Astrocyte (in vitro differentiated cells and primary cell): Measurements from ENCODE around the gene PHKG2. TPM values are rescaled to one million over a fixed set of nuclear protein-coding genes. Genes with fewer than 3 reads are reported as not detected.
A peak's percentile ranks its signal among the peaks of the same experiment; 100 is the strongest.

Experiments
- DNase-seq: peaks from one replicate; pipeline ENCODE4 v3.0.0-alpha.2; 2010; ENCODE audit warnings: low read depth
- FAIRE-seq: peaks from 2 replicates; lab custom pipeline; 2011; peaks lifted over from hg19 to GRCh38; lab: Jason Lieb, UNC
- H2AFZ ChIP-seq: 2 replicates; pipeline ENCODE4 v1.6.0; 2012; ENCODE audit warnings: low read depth, low read length, inconsistent platforms
- H3K27ac ChIP-seq: 2 replicates; pipeline ENCODE4 v1.5.1; 2011; ENCODE audit warnings: low read depth, low read length, inconsistent platforms
- H3K27me3 ChIP-seq: 2 replicates; pipeline ENCODE4 v1.6.0; 2011; ENCODE audit warnings: low read length, inconsistent platforms; ENCODE audit not compliant: insufficient read depth
- H3K36me3 ChIP-seq: 2 replicates; pipeline ENCODE4 v1.5.1; 2011; ENCODE audit warnings: low read length, inconsistent platforms; ENCODE audit not compliant: insufficient read depth
- H3K4me1 ChIP-seq: 2 replicates; pipeline ENCODE4 v1.5.1; 2011; ENCODE audit warnings: low read length, inconsistent platforms; ENCODE audit not compliant: insufficient read depth
- H3K4me2 ChIP-seq: 2 replicates; pipeline ENCODE4 v1.6.0; 2012; ENCODE audit warnings: low read length, inconsistent platforms
- H3K4me3 ChIP-seq: 2 replicates; pipeline ENCODE4 v1.5.1; 2011; ENCODE audit warnings: low read depth, mild to moderate bottlenecking, low read length, inconsistent platforms; ENCODE audit not compliant: insufficient read depth
- H3K79me2 ChIP-seq: 2 replicates; pipeline ENCODE4 v1.6.0; 2012; ENCODE audit warnings: mild to moderate bottlenecking, low read length, inconsistent platforms; ENCODE audit not compliant: insufficient read depth
- H3K9ac ChIP-seq: 2 replicates; pipeline ENCODE4 v1.6.0; 2012; ENCODE audit warnings: mild to moderate bottlenecking, low read length, inconsistent platforms
- H3K9me3 ChIP-seq: 2 replicates; pipeline ENCODE4 v1.5.1; 2012; ENCODE audit warnings: low read depth, mild to moderate bottlenecking, low read length, inconsistent platforms; ENCODE audit not compliant: insufficient read depth
- H4K20me1 ChIP-seq: 2 replicates; pipeline ENCODE4 v1.6.0; 2012; ENCODE audit warnings: low read length, inconsistent platforms; ENCODE audit not compliant: insufficient read depth
- H3K27ac Mint-ChIP-seq: one replicate; pipeline ENCODE4 v1.8.0; 2021; ENCODE audit warnings: mild to moderate bottlenecking, mixed read lengths; ENCODE audit not compliant: unreplicated experiment
- H3K27me3 Mint-ChIP-seq: one replicate; pipeline ENCODE4 v1.8.0; 2021; ENCODE audit warnings: low read depth, mixed read lengths; ENCODE audit not compliant: unreplicated experiment
- H3K36me3 Mint-ChIP-seq: one replicate; pipeline ENCODE4 v1.8.0; 2021; ENCODE audit warnings: low read depth, mixed read lengths; ENCODE audit not compliant: unreplicated experiment
- H3K4me1 Mint-ChIP-seq: one replicate; pipeline ENCODE4 v1.8.0; 2021; ENCODE audit warnings: low read depth, mixed read lengths; ENCODE audit not compliant: unreplicated experiment
- H3K4me3 Mint-ChIP-seq: one replicate; pipeline ENCODE4 v1.8.0; 2021; ENCODE audit warnings: mild to moderate bottlenecking, moderate library complexity, mixed read lengths; ENCODE audit not compliant: unreplicated experiment
- H3K9me3 Mint-ChIP-seq: one replicate; pipeline ENCODE4 v1.8.0; 2021; ENCODE audit warnings: mild to moderate bottlenecking, mixed read lengths; ENCODE audit not compliant: unreplicated experiment
- CTCF ChIP-seq: IDR thresholded peaks from 2 replicates; pipeline ENCODE4 v1.5.1; 2011; ENCODE audit warnings: low read depth, mild to moderate bottlenecking, inconsistent platforms, low read length, moderate library complexity; ENCODE audit not compliant: insufficient read depth
- EZH2 ChIP-seq: IDR thresholded peaks from 2 replicates; pipeline ENCODE4 v1.6.1; 2012; ENCODE audit warnings: mild to moderate bottlenecking, low read length, inconsistent platforms; ENCODE audit not compliant: insufficient read depth
- total RNA-seq: library from RNA; stranded (reverse); gene quantifications from 2 replicates; pipeline ENCODE4 v1.2.1, GENCODE V29; 2021

The PHKG2 gene
- total RNA-seq, 1 donor from 2014 or later: 34.2 TPM

- H3K27me3 Mint-ChIP-seq: no peaks in the 10 kb centered on the region
- H3K4me1 ChIP-seq: peaks cover 15% of the 10 kb centered on the region
- TF ChIP-seq CTCF (no peak), EZH2 (no peak)
- peak overlapping the region; percentile 73 for H3K4me3 ChIP-seq
- H3K9me3 Mint-ChIP-seq: no peaks in the 10 kb centered on the region
- no peaks in the 10 kb centered on the region for H3K9me3 ChIP-seq
- H3K4me3 Mint-ChIP-seq: peak overlapping the region; percentile 91
- no peaks in the 10 kb centered on the region for H3K27me3 ChIP-seq
- H2AFZ ChIP-seq: peak overlapping the region; percentile 49
- DNase-seq (peak; percentile 66), FAIRE-seq (no peak)
- H3K4me1 Mint-ChIP-seq: peaks cover 7% of the 10 kb centered on the region
- peaks cover 19% of the 10 kb centered on the region for H3K36me3 ChIP-seq
- H3K27ac Mint-ChIP-seq: peak overlapping the region; percentile 95
- peak overlapping the region; percentile 98 for H3K4me2 ChIP-seq
- peak overlapping the region; percentile 68 for H3K27ac ChIP-seq
- H3K9ac ChIP-seq: peak overlapping the region; percentile 89
- peaks cover 21% of the 10 kb centered on the region for H4K20me1 ChIP-seq
- H3K36me3 Mint-ChIP-seq: peaks cover 14% of the 10 kb centered on the region
- H3K79me2 ChIP-seq: peaks cover 5% of the 10 kb centered on the region
These were observed 27.4 kb downstream of the PHKG2 start for GRCh38 chr16:30775392-30776188.

- Mint-ChIP-seq H3K4me3 (no peak overlapping the region), H3K27ac (no peak overlapping the region), H3K4me1 (peaks cover 4% of the 10 kb centered on the region), H3K9me3 (no peaks in the 10 kb centered on the region), H3K27me3 (no peaks in the 10 kb centered on the region), H3K36me3 (peaks cover 4% of the 10 kb centered on the region)
- Histone ChIP-seq H3K36me3 (peaks cover 9% of the 10 kb centered on the region), H4K20me1 (peaks cover 30% of the 10 kb centered on the region), H3K9me3 (no peaks in the 10 kb centered on the region), H3K27ac (no peak overlapping the region), H3K79me2 (peaks cover 15% of the 10 kb centered on the region), H3K4me2 (no peak overlapping the region), H2AFZ (no peak overlapping the region), H3K4me3 (no peak overlapping the region), H3K9ac (no peak overlapping the region), H3K4me1 (peaks cover 15% of the 10 kb centered on the region), H3K27me3 (no peaks in the 10 kb centered on the region)
- DNase-seq (no peak), FAIRE-seq (no peak)
- TF ChIP-seq EZH2 (no peak), CTCF (no peak)
These were observed 29.5 kb downstream of the PHKG2 start for GRCh38 chr16:30777591-30778297.
